Esophagus squamous epithelium (tissue), 4 donors: ENCODE measurements around the gene RARB.

Experiments used
- POLR2A ChIP-seq, 4 donors: fragments of 450-650 bp; IDR thresholded peaks; one replicate each; pipeline ENCODE4 v1.6.1; 2017; ENCODE audit warnings: antibody characterized with exemption in 4 of 4, mild to moderate bottlenecking in 4 of 4, moderate library complexity in 3 of 4
- TF ChIP-seq, protein P1 (sequence below), 6 experiments: fragments of 450-650 bp in 4 of 6; fragments of 200-600 bp in 2 of 6; sonication (generic) in 2 of 6; IDR thresholded peaks; one replicate each; pipeline ENCODE4 v1.5.1; 2016 to 2019; ENCODE audit warnings: antibody characterized with exemption in 6 of 6, mild to moderate bottlenecking in 4 of 6, moderate library complexity in 4 of 6

DNA sequence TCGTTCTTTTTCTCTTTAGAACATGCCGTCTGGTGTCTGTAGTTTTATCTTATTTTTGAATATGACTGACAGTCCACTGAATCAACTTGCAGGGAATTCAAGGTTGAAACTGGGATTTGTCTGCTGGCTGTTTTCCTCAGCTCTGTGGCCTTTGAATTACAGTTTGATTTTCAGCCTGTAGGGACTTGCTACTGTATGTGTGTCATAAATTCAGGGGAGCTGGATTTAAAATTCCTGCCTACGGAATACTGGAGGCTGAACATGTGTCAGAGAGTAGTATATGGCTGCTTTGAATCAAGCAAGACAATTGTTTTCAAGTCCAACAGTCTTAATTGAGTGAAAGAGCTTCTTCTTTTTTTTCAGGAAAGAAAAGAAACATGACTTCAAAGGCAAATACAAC is 33.9 kb downstream of the RARB start:
- TF ChIP-seq, protein P1, sequence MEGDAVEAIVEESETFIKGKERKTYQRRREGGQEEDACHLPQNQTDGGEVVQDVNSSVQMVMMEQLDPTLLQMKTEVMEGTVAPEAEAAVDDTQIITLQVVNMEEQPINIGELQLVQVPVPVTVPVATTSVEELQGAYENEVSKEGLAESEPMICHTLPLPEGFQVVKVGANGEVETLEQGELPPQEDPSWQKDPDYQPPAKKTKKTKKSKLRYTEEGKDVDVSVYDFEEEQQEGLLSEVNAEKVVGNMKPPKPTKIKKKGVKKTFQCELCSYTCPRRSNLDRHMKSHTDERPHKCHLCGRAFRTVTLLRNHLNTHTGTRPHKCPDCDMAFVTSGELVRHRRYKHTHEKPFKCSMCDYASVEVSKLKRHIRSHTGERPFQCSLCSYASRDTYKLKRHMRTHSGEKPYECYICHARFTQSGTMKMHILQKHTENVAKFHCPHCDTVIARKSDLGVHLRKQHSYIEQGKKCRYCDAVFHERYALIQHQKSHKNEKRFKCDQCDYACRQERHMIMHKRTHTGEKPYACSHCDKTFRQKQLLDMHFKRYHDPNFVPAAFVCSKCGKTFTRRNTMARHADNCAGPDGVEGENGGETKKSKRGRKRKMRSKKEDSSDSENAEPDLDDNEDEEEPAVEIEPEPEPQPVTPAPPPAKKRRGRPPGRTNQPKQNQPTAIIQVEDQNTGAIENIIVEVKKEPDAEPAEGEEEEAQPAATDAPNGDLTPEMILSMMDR (IDR thresholded peaks at IDR 0.05): no peak
- TF ChIP-seq POLR2A (IDR thresholded peaks at IDR 0.05): no peak
